Loucy (cell line): ENCODE data around the gene RBFOX2.

Experiments used
- H2AFZ ChIP-seq: fragments of 200-600 bp; sonication (generic); 2 replicates; pipeline ENCODE4 v1.6.0; 2016; ENCODE audit warnings: antibody characterized with exemption, mild to moderate bottlenecking, low read length, moderate library complexity
- H3F3A ChIP-seq: fragments of 200-600 bp; 2 replicates; pipeline ENCODE4 v1.6.0; 2016; ENCODE audit warnings: antibody characterized with exemption, low read depth, mild to moderate bottlenecking
- H3K27me3 ChIP-seq: fragments of 200-600 bp; sonication (generic); 2 replicates; pipeline ENCODE4 v1.6.1; 2014; ENCODE audit warnings: low read length, mild to moderate bottlenecking; ENCODE audit not compliant: insufficient read depth, poor library complexity, severe bottlenecking
- H3K36me3 ChIP-seq: fragments of 200-600 bp; sonication (generic); 2 replicates; pipeline ENCODE4 v1.6.1; 2016; ENCODE audit warnings: low read length; ENCODE audit not compliant: insufficient read depth
- H3K4me1 ChIP-seq: fragments of 200-600 bp; sonication (generic); 2 replicates; pipeline ENCODE4 v1.5.1; 2014; ENCODE audit warnings: low read length, mild to moderate bottlenecking; ENCODE audit not compliant: insufficient read depth, poor library complexity, severe bottlenecking
- H3K4me2 ChIP-seq: fragments of 200-600 bp; sonication (generic); 2 replicates; pipeline ENCODE4 v1.6.0; 2014; ENCODE audit warnings: antibody characterized with exemption, low read length, low read depth, mild to moderate bottlenecking; ENCODE audit not compliant: poor library complexity, severe bottlenecking
- H3K4me3 ChIP-seq: fragments of 200-600 bp; sonication (generic); 2 replicates; pipeline ENCODE4 v1.5.1; 2014; ENCODE audit warnings: low read length, mild to moderate bottlenecking, mixed read lengths; ENCODE audit not compliant: poor library complexity, severe bottlenecking
- H3K79me2 ChIP-seq: fragments of 200-600 bp; sonication (generic); 2 replicates; pipeline ENCODE4 v1.6.1; 2014; ENCODE audit warnings: low read length; ENCODE audit not compliant: insufficient read depth
- H3K9ac ChIP-seq: fragments of 200-600 bp; sonication (generic); 2 replicates; pipeline ENCODE4 v1.6.0; 2014; ENCODE audit warnings: mild to moderate bottlenecking, low read depth, low read length, moderate library complexity; ENCODE audit not compliant: poor library complexity, severe bottlenecking
- H3K9me2 ChIP-seq: fragments of 200-600 bp; sonication (generic); replicated peaks from 2 replicates; pipeline ENCODE4 v1.6.1; 2016; ENCODE audit warnings: low read depth, low read length, mixed read lengths
- H3K9me3 ChIP-seq: fragments of 200-600 bp; sonication (generic); 2 replicates; pipeline ENCODE4 v1.6.1; 2014; ENCODE audit warnings: mild to moderate bottlenecking, antibody characterized with exemption, low read length, low read depth; ENCODE audit not compliant: insufficient read depth
- H4K20me1 ChIP-seq: fragments of 200-600 bp; sonication (generic); 2 replicates; pipeline ENCODE4 v1.6.0; 2014; ENCODE audit warnings: antibody characterized with exemption, low read length, mild to moderate bottlenecking; ENCODE audit not compliant: insufficient read depth, poor library complexity, severe bottlenecking
- CTCF ChIP-seq: fragments of 200-600 bp; sonication (generic); conservative IDR thresholded peaks from 2 replicates; pipeline ENCODE4 v1.5.1; 2014; ENCODE audit warnings: mild to moderate bottlenecking, antibody characterized with exemption, low read length
- EZH2phosphoT487 ChIP-seq: fragments of 200-600 bp; IDR thresholded peaks from 2 replicates; pipeline ENCODE4 v1.6.1; 2018; ENCODE audit warnings: antibody characterized with exemption, mild to moderate bottlenecking, moderate library complexity, borderline replicate concordance

The RBFOX2 gene

GRCh38 chr22:35839841-35840301, 188.8 kb downstream of the RBFOX2 start:
- no peak for TF ChIP-seq CTCF
- no peak for TF ChIP-seq EZH2phosphoT487
- no peaks in the 10 kb centered on the region for H3K9me2 ChIP-seq
- H3F3A ChIP-seq: no peaks in the 10 kb centered on the region
- no peaks in the 10 kb centered on the region for H3K9me3 ChIP-seq
- no peak overlapping the region for H3K9ac ChIP-seq
- no peaks in the 10 kb centered on the region for H3K27me3 ChIP-seq
- no peak overlapping the region for H3K4me2 ChIP-seq
- no peak overlapping the region for H2AFZ ChIP-seq
- peaks cover 21% of the 10 kb centered on the region for H3K4me1 ChIP-seq
- no peak overlapping the region for H3K4me3 ChIP-seq
- no peaks in the 10 kb centered on the region for H3K36me3 ChIP-seq
- H4K20me1 ChIP-seq: no peaks in the 10 kb centered on the region
- H3K79me2 ChIP-seq: no peaks in the 10 kb centered on the region

GRCh38 chr22:35838855-35839576, 189.6 kb downstream of the RBFOX2 start:
- H3K4me2 ChIP-seq: no peak overlapping the region
- H3K36me3 ChIP-seq: no peaks in the 10 kb centered on the region
- no peaks in the 10 kb centered on the region for H3K79me2 ChIP-seq
- H3K4me3 ChIP-seq: no peak overlapping the region
- no peaks in the 10 kb centered on the region for H4K20me1 ChIP-seq
- no peak overlapping the region for H3K9ac ChIP-seq
- H3K9me2 ChIP-seq: no peaks in the 10 kb centered on the region
- H2AFZ ChIP-seq: no peak overlapping the region
- TF ChIP-seq EZH2phosphoT487 (no peak), CTCF (peak; percentile 74)
- no peaks in the 10 kb centered on the region for H3K27me3 ChIP-seq
- peaks cover 18% of the 10 kb centered on the region for H3K4me1 ChIP-seq
- no peaks in the 10 kb centered on the region for H3K9me3 ChIP-seq
- H3F3A ChIP-seq: no peaks in the 10 kb centered on the region

- Histone ChIP-seq H3K27me3 (no peaks in the 10 kb centered on the region), H3K9me3 (no peaks in the 10 kb centered on the region), H4K20me1 (no peaks in the 10 kb centered on the region), H2AFZ (no peak overlapping the region), H3K9me2 (no peaks in the 10 kb centered on the region), H3K4me3 (no peak overlapping the region), H3K36me3 (no peaks in the 10 kb centered on the region), H3K4me1 (peaks cover 12% of the 10 kb centered on the region), H3F3A (no peaks in the 10 kb centered on the region), H3K4me2 (no peak overlapping the region), H3K9ac (no peak overlapping the region), H3K79me2 (no peaks in the 10 kb centered on the region)
- TF ChIP-seq CTCF (no peak), EZH2phosphoT487 (no peak)
Observed at GRCh38 chr22:35837101-35837727, 191.4 kb downstream of the RBFOX2 start.
